NT2/D1 (cell line): ENCODE measurements around the gene KHDRBS2.

Experiments used
- DNase-seq: peaks from one replicate; pipeline ENCODE4 v3.0.0-alpha.2; 2011; ENCODE audit warnings: low read depth, low spot score
- H3K27me3 ChIP-seq: 2 replicates; pipeline ENCODE4 v1.6.0; 2011; ENCODE audit warnings: mild to moderate bottlenecking; ENCODE audit not compliant: insufficient read length, insufficient read depth
- H3K36me3 ChIP-seq: 2 replicates; pipeline ENCODE4 v1.6.1; 2011; ENCODE audit warnings: mild to moderate bottlenecking, low read length, mixed read lengths; ENCODE audit not compliant: insufficient read depth, insufficient read length
- H3K4me1 ChIP-seq: 2 replicates; pipeline ENCODE4 v1.5.1; 2011; ENCODE audit not compliant: insufficient read depth, insufficient read length
- H3K4me3 ChIP-seq: 2 replicates; pipeline ENCODE4 v1.5.1; 2011; ENCODE audit warnings: low read depth; ENCODE audit not compliant: insufficient read length
- H3K9ac ChIP-seq: 2 replicates; pipeline ENCODE4 v1.6.0; 2011; ENCODE audit warnings: low read depth; ENCODE audit not compliant: insufficient read length
- H3K9me3 ChIP-seq: 2 replicates; pipeline ENCODE4 v1.5.1; 2011; ENCODE audit warnings: mild to moderate bottlenecking, low read length; ENCODE audit not compliant: insufficient read depth
- SUZ12 ChIP-seq: IDR thresholded peaks from 2 replicates; pipeline ENCODE4 v1.6.1; 2011; ENCODE audit not compliant: insufficient read length, insufficient read depth; ENCODE audit errors: extremely low read depth
- YY1 ChIP-seq: IDR thresholded peaks from 2 replicates; pipeline ENCODE4 v1.6.1; 2011; ENCODE audit not compliant: insufficient read length, insufficient read depth
- ZNF274 ChIP-seq: IDR thresholded peaks from 2 replicates; pipeline ENCODE4 v1.6.1; 2011; ENCODE audit warnings: mild to moderate bottlenecking, low read depth, low read length

The KHDRBS2 gene

GRCh38 chr6:61649845-61650244 is 636.2 kb downstream of the KHDRBS2 start:
- no peak overlapping the region for H3K9ac ChIP-seq
- no peaks in the 10 kb centered on the region for H3K4me1 ChIP-seq
- TF ChIP-seq SUZ12: no peak
- no peak overlapping the region for H3K4me3 ChIP-seq
- H3K9me3 ChIP-seq: no peaks in the 10 kb centered on the region
- H3K27me3 ChIP-seq: no peaks in the 10 kb centered on the region
- no peak for DNase-seq
- H3K36me3 ChIP-seq: no peaks in the 10 kb centered on the region

- TF ChIP-seq SUZ12 (no peak), ZNF274 (no peak), YY1 (no peak)
- H3K4me1 ChIP-seq: no peaks in the 10 kb centered on the region
- H3K27me3 ChIP-seq: no peaks in the 10 kb centered on the region
- no peaks in the 10 kb centered on the region for H3K9me3 ChIP-seq
- no peak overlapping the region for H3K9ac ChIP-seq
- DNase-seq: no peak
- H3K4me3 ChIP-seq: no peak overlapping the region
- H3K36me3 ChIP-seq: no peaks in the 10 kb centered on the region
Measured at GRCh38 chr6:61640463-61640862, 645.6 kb downstream of the KHDRBS2 start.
